ENCODE measurements around the gene AIG1.

Gene AIG1

DNA sequence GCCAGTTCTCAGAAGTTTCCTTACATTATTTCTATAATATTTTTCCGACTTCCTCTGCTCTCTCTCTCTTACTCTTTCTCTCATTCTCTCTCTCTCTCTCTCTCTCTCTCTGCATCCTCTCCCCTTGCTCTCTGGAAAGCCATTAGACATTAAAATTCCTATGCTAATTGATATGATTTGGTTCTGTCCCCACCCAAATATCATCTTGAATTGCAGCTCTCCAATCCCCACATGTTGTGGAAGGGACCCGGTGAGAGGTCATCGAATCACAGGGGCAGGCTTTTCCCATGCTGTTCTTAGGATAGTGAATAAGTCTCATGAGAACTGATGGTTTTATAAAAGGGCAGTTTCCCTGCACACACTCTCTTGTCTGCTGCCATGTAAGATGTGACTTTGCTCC lies 315.7 kb downstream of the AIG1 start:
- H3K9ac ChIP-seq (ENCODE audit: low read length) = no peak overlapping the region
- no peak overlapping the region for H3K27ac ChIP-seq (ENCODE audit: low read length)

GRCh38 chr6:143376861-143377260 lies 316.2 kb downstream of the AIG1 start:
- Histone ChIP-seq H3K4me1 (ENCODE audit: low read length) (peaks cover 4% of the 10 kb centered on the region; the same call in 1 of the 2 replicates), H3F3A (ENCODE audit: insufficient read depth, low read length) (no peaks in the 10 kb centered on the region), H3K36me3 (replicated peaks; ENCODE audit: insufficient read depth, low read length) (no peaks in the 10 kb centered on the region), H3K9ac (ENCODE audit: low read length) (no peak overlapping the region), H3K4me2 (ENCODE audit: low read depth, low read length) (no peak overlapping the region), H3K9me3 (replicated peaks; ENCODE audit: insufficient read depth, low read length) (no peaks in the 10 kb centered on the region), H4K20me1 (ENCODE audit: insufficient read depth, low read length) (no peaks in the 10 kb centered on the region), H3K27me3 (replicated peaks; ENCODE audit: insufficient read depth, low read length) (no peaks in the 10 kb centered on the region), H3K79me2 (ENCODE audit: low read length) (no peaks in the 10 kb centered on the region), H3K9me2 (replicated peaks; ENCODE audit: insufficient read depth, low read length) (no peaks in the 10 kb centered on the region), H3K27ac (ENCODE audit: low read length) (no peak overlapping the region), H2AFZ (ENCODE audit: low read length) (no peak overlapping the region), H3K4me3 (ENCODE audit: low read length) (no peak overlapping the region)
- DNase-seq = no peak
- TF ChIP-seq, protein P1, sequence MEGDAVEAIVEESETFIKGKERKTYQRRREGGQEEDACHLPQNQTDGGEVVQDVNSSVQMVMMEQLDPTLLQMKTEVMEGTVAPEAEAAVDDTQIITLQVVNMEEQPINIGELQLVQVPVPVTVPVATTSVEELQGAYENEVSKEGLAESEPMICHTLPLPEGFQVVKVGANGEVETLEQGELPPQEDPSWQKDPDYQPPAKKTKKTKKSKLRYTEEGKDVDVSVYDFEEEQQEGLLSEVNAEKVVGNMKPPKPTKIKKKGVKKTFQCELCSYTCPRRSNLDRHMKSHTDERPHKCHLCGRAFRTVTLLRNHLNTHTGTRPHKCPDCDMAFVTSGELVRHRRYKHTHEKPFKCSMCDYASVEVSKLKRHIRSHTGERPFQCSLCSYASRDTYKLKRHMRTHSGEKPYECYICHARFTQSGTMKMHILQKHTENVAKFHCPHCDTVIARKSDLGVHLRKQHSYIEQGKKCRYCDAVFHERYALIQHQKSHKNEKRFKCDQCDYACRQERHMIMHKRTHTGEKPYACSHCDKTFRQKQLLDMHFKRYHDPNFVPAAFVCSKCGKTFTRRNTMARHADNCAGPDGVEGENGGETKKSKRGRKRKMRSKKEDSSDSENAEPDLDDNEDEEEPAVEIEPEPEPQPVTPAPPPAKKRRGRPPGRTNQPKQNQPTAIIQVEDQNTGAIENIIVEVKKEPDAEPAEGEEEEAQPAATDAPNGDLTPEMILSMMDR (IDR thresholded peaks at IDR 0.05; ENCODE audit: low read length) = no peak
- TF ChIP-seq EZH2 (optimal IDR thresholded peaks at IDR 0.05; ENCODE audit: low read depth, low read length) = no peak
- no peak for TF ChIP-seq EZH2phosphoT487 (IDR thresholded peaks at IDR 0.05; ENCODE audit: low read length)

More for the DNA sequence above, 315.7 kb downstream of the AIG1 start:
- Histone ChIP-seq H3K4me1 (ENCODE audit: low read length) (peaks cover 4% of the 10 kb centered on the region; the same call in 1 of the 2 replicates), H3K79me2 (ENCODE audit: low read length) (no peaks in the 10 kb centered on the region), H3F3A (ENCODE audit: insufficient read depth, low read length) (no peaks in the 10 kb centered on the region), H3K4me3 (ENCODE audit: low read length) (no peak overlapping the region), H3K36me3 (replicated peaks; ENCODE audit: insufficient read depth, low read length) (no peaks in the 10 kb centered on the region), H4K20me1 (ENCODE audit: insufficient read depth, low read length) (no peaks in the 10 kb centered on the region), H2AFZ (ENCODE audit: low read length) (no peak overlapping the region), H3K27me3 (replicated peaks; ENCODE audit: insufficient read depth, low read length) (no peaks in the 10 kb centered on the region), H3K9me3 (replicated peaks; ENCODE audit: insufficient read depth, low read length) (no peaks in the 10 kb centered on the region), H3K9me2 (replicated peaks; ENCODE audit: insufficient read depth, low read length) (no peaks in the 10 kb centered on the region), H3K4me2 (ENCODE audit: low read depth, low read length) (no peak overlapping the region)
- DNase-seq = no peak
- TF ChIP-seq EZH2phosphoT487 (IDR thresholded peaks at IDR 0.05; ENCODE audit: low read length) = no peak
- TF ChIP-seq EZH2 (optimal IDR thresholded peaks at IDR 0.05; ENCODE audit: low read depth, low read length) = no peak
- TF ChIP-seq, protein P1 (IDR thresholded peaks at IDR 0.05; ENCODE audit: low read length) = no peak

DNA sequence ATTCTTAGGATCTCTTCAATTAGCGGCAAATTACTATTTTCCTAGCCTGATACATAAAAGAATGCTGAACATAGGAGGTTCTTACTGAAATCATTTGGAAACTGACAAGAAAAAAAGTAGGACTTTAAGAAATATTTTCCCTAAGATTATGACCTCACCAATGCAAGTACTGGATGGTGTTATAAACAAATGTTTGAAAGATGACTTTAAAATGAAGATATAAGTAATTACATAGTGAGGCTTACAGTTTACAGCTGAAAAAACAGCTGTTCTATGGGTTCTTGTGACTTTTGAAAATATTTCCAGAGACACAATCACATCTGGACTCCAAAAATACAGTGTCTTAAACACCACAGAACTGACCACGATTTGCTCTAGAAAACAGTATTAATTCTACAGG lies 324.9 kb downstream of the AIG1 start:
- Histone ChIP-seq H3K79me2 (ENCODE audit: low read length) (no peaks in the 10 kb centered on the region), H3K4me3 (ENCODE audit: low read length) (no peak overlapping the region), H3K9ac (ENCODE audit: low read length) (no peak overlapping the region), H2AFZ (ENCODE audit: low read length) (no peak overlapping the region), H4K20me1 (ENCODE audit: insufficient read depth, low read length) (no peaks in the 10 kb centered on the region), H3K4me2 (ENCODE audit: low read depth, low read length) (no peak overlapping the region), H3K9me3 (replicated peaks; ENCODE audit: insufficient read depth, low read length) (no peaks in the 10 kb centered on the region), H3K36me3 (replicated peaks; ENCODE audit: insufficient read depth, low read length) (no peaks in the 10 kb centered on the region), H3F3A (ENCODE audit: insufficient read depth, low read length) (no peaks in the 10 kb centered on the region), H3K27me3 (replicated peaks; ENCODE audit: insufficient read depth, low read length) (no peaks in the 10 kb centered on the region), H3K4me1 (ENCODE audit: low read length) (no peaks in the 10 kb centered on the region), H3K9me2 (replicated peaks; ENCODE audit: insufficient read depth, low read length) (no peaks in the 10 kb centered on the region), H3K27ac (ENCODE audit: low read length) (no peak overlapping the region)
- TF ChIP-seq, protein P1 (IDR thresholded peaks at IDR 0.05; ENCODE audit: low read length) = no peak
- no peak for TF ChIP-seq EZH2phosphoT487 (IDR thresholded peaks at IDR 0.05; ENCODE audit: low read length)
- no peak for TF ChIP-seq EZH2 (optimal IDR thresholded peaks at IDR 0.05; ENCODE audit: low read depth, low read length)
- no peak for DNase-seq

All from MM.1S (cell line).